SU-DHL-6 (cell line): ENCODE data around the gene FERMT3.

Source experiments
- H2AFZ ChIP-seq: fragments of 200-600 bp; sonication (generic); 2 replicates; pipeline ENCODE4 v1.6.1; 2014; ENCODE audit warnings: low read depth, mild to moderate bottlenecking, moderate library complexity, mixed read lengths, antibody characterized with exemption, low read length; ENCODE audit not compliant: severe bottlenecking
- H3F3A ChIP-seq: fragments of 200-600 bp; shearing (Covaris generic); 2 replicates; pipeline ENCODE4 v1.6.0; 2016; ENCODE audit warnings: antibody characterized with exemption, mild to moderate bottlenecking; ENCODE audit not compliant: insufficient read depth
- H3K27ac ChIP-seq: fragments of 200-600 bp; sonication (generic); 2 replicates; pipeline ENCODE4 v1.5.1; 2016; ENCODE audit warnings: low read depth, mild to moderate bottlenecking, low read length, moderate library complexity, mixed read lengths
- H3K27me3 ChIP-seq: fragments of 200-600 bp; sonication (generic), shearing (Covaris generic); 2 replicates; pipeline ENCODE4 v1.6.0; 2014; ENCODE audit warnings: mild to moderate bottlenecking, low read length
- H3K36me3 ChIP-seq: fragments of 200-600 bp; sonication (generic); 2 replicates; pipeline ENCODE4 v1.6.1; 2014; ENCODE audit warnings: mild to moderate bottlenecking, low read length, mixed read lengths
- H3K4me2 ChIP-seq: fragments of 300-600, 200-600 bp; shearing (Covaris generic), sonication (generic); 2 replicates; pipeline ENCODE4 v1.6.0; 2014; ENCODE audit warnings: low read length, low read depth, mild to moderate bottlenecking; ENCODE audit not compliant: poor library complexity, severe bottlenecking
- H3K4me3 ChIP-seq: fragments of 200-600 bp; sonication (generic); 2 replicates; pipeline ENCODE4 v1.5.1; 2014; ENCODE audit warnings: antibody characterized with exemption, low read length, mild to moderate bottlenecking, mixed read lengths; ENCODE audit not compliant: insufficient read depth, poor library complexity, severe bottlenecking
- H3K79me2 ChIP-seq: fragments of 200-600 bp; sonication (generic); 2 replicates; pipeline ENCODE4 v1.6.1; 2014; ENCODE audit warnings: mild to moderate bottlenecking, low read length, moderate library complexity; ENCODE audit not compliant: insufficient read depth
- H3K9ac ChIP-seq: fragments of 200-600 bp; sonication (generic); 2 replicates; pipeline ENCODE4 v1.7.0; 2014; ENCODE audit warnings: mild to moderate bottlenecking, low read length
- H3K9me2 ChIP-seq: fragments of 200-600 bp; sonication (generic); replicated peaks from 2 replicates; pipeline ENCODE4 v1.6.1; 2014; ENCODE audit warnings: low read length; ENCODE audit not compliant: insufficient read depth
- H3K9me3 ChIP-seq: fragments of 200-600 bp; sonication (generic); 2 replicates; pipeline ENCODE4 v1.6.1; 2014; ENCODE audit warnings: low read length, mixed read lengths; ENCODE audit not compliant: insufficient read depth
- H4K20me1 ChIP-seq: fragments of 200-600 bp; sonication (generic); 2 replicates; pipeline ENCODE4 v1.6.1; 2014; ENCODE audit warnings: low read depth, mild to moderate bottlenecking, antibody characterized with exemption, low read length, moderate library complexity, mixed read lengths
- CTCF ChIP-seq: fragments of 200-600 bp; sonication (generic); IDR thresholded peaks from one replicate; pipeline ENCODE4 v1.5.1; 2017; ENCODE audit warnings: antibody characterized with exemption, mild to moderate bottlenecking, low read length, moderate library complexity; ENCODE audit not compliant: insufficient read depth, poor library complexity, severe bottlenecking
- EZH2phosphoT487 ChIP-seq: fragments of 200-600 bp; sonication (generic), shearing (Covaris generic); conservative IDR thresholded peaks from 2 replicates; pipeline ENCODE4 v1.6.1; 2018; ENCODE audit warnings: mild to moderate bottlenecking, antibody characterized with exemption, low read length, moderate library complexity, mixed read lengths

Gene FERMT3

DNA sequence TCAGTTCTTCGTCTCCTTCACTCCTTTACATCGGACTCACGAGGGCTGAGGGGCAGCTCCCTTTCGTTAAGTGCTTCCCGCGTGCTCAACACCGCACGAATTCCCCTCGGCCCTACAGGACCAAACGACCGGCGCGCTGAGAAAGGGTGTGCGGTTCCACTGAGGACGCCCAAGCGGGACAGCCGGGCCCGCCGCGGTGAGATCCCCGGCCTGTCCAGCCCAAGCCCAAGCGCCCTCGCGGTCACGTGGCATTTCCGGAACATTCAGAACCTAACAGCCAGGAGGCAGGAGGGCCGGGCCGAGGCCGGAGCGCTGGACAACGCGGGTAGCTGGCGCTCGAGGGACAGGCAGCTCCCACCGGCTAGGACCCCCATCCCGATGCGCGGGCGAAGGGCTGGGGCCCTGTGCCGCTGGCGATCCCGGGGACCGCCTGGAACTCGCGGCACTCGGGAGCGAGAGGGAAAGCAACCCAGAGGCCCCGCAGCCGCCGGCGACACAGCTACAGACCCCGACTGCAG, 21.3 kb upstream of the FERMT3 start:
- Histone ChIP-seq H2AFZ (peak overlapping the region; percentile 4), H3K79me2 (peaks cover 12% of the 10 kb centered on the region), H3K4me2 (peak overlapping the region; percentile 98), H3K27me3 (no peaks in the 10 kb centered on the region), H3K27ac (peak overlapping the region; percentile 55), H3F3A (0 out of 2 replicates have a peak, but pooled peaks cover 7% of the 10 kb centered on the region), H3K9me3 (no peaks in the 10 kb centered on the region), H3K9me2 (no peaks in the 10 kb centered on the region), H4K20me1 (no peaks in the 10 kb centered on the region; the same call in 1 of the 2 replicates), H3K36me3 (peaks cover 4% of the 10 kb centered on the region; the same call in 1 of the 2 replicates), H3K9ac (peak overlapping the region; percentile 90), H3K4me3 (peak overlapping the region; percentile 84)
- TF ChIP-seq CTCF (no peak), EZH2phosphoT487 (no peak)

DNA sequence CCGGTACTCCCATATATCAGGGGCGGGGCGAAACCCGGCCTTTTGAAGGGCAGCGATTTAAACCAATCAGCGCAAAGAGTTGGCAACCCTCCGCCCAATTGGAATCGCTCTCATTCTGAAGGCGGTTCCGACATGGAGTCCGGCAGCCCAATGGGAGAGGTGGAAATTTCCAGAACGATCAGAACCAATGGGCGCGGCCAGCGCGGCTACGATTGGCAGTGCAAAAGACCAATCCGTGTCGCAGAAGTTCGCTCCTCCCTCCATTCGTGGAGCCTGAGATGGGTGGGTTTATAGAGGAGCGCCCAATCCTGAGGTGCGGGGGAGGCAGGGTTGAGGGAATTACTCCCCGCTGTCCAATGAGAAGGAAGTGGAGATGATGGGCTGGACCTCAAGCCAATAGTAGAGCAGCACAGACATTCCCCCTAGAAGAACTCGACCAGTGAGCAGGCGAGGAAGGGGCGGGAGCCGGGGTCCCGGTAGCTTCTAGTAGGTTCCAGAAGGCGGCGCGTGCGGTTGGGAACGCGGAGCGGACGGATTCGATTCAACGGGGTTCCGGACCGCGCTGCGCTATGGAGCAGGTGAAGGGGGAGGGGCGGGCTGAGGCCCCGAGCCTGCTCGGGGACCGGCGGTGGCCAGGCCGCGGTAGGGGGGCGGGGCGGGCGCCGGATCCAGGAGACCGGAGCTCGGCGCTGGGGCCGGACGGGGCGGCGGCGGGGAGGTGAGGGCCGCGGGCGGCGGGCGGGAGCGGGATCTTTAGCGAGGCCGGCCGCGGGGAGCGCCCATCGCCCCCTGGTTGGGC, 20.6 kb upstream of the FERMT3 start, which contains the start of gene STIP1:
Gene STIP1, plus strand, starts transcription at position 479 of the 799 bp plus-strand sequence. Its CDS starts 91 bp downstream, at position 570.
- H2AFZ ChIP-seq, result peak within 1 kb of the TSS; percentile 4
- peak within 1 kb of the TSS; percentile 90 for H3K9ac ChIP-seq
- no peaks in the 10 kb centered on the region; the same call in 1 of the 2 replicates for H4K20me1 ChIP-seq
- H3K4me2 ChIP-seq, result peak within 1 kb of the TSS; percentile 98
- peak within 1 kb of the TSS; percentile 57 for H3K27ac ChIP-seq
- no peaks in the 10 kb centered on the region for H3K27me3 ChIP-seq
- TF ChIP-seq CTCF (no peak), EZH2phosphoT487 (no peak)
- no peaks in the 10 kb centered on the region for H3K9me2 ChIP-seq
- H3K9me3 ChIP-seq, result no peaks in the 10 kb centered on the region
- peaks cover 4% of the 10 kb centered on the region; the same call in 1 of the 2 replicates for H3K36me3 ChIP-seq
- H3K4me3 ChIP-seq, result peak within 1 kb of the TSS; percentile 84
- peaks cover 12% of the 10 kb centered on the region for H3K79me2 ChIP-seq
- H3F3A ChIP-seq, result 0 out of 2 replicates have a peak, but pooled peaks cover 7% of the 10 kb centered on the region

DNA sequence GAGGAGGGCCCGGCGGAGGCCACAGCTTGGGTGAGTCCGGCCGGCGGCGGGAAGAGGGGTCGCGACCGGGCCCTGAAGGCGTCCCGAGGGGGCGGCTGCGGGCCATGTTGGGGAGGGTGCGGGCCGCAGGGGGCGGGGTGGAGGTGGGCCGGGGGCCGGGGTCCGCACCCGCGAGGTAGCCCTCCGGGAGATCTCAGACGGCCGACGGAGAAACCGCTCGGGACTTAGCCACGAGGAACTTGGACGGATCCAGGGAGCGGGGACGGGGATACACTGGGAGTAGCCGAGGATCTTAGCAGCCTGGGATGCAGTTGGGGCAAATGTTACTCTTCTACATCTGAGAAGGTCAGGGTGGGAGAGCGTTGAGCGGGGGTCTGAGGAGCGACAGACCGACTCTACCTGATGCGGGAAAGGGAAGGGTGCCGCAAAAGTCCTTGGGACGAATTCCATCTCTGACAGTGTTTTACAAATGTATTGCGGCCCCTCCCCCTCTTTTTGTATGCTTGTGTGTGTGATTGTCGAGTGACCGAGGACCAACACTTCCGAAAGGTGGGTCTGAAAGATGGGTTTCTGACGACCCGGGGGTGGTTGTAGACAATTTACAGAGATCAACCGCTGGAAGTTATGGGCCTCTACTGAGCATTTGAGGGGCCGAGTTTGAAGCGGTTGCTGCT, 19.9 kb upstream of the FERMT3 start:
- no peak overlapping the region for H3K4me2 ChIP-seq
- H3K79me2 ChIP-seq, result peaks cover 12% of the 10 kb centered on the region
- H3K27ac ChIP-seq, result peak overlapping the region; percentile 57
- H3K9me3 ChIP-seq, result no peaks in the 10 kb centered on the region
- no peak overlapping the region for H2AFZ ChIP-seq
- H3K36me3 ChIP-seq, result peaks cover 4% of the 10 kb centered on the region; the same call in 1 of the 2 replicates
- no peak overlapping the region for H3K4me3 ChIP-seq
- H3F3A ChIP-seq, result 0 out of 2 replicates have a peak, but pooled peaks cover 7% of the 10 kb centered on the region
- no peaks in the 10 kb centered on the region; the same call in 1 of the 2 replicates for H4K20me1 ChIP-seq
- no peaks in the 10 kb centered on the region for H3K27me3 ChIP-seq
- no peak overlapping the region for H3K9ac ChIP-seq
- no peak for TF ChIP-seq EZH2phosphoT487
- TF ChIP-seq CTCF, result no peak
- no peaks in the 10 kb centered on the region for H3K9me2 ChIP-seq
